GM18526 (cell line): ENCODE results near the gene SLC25A42.

Experiments used
- POLR2A ChIP-seq: IDR thresholded peaks from 3 replicates; pipeline ENCODE4 v1.6.1; 2011; ENCODE audit not compliant: insufficient read length; ENCODE audit errors: extremely low read depth

Gene SLC25A42

GRCh38 chr19:19131989-19132388 lies 68.2 kb downstream of the SLC25A42 start:
- no peak for TF ChIP-seq POLR2A

- no peak for TF ChIP-seq POLR2A
Observed at GRCh38 chr19:19132912-19133311, 69.1 kb downstream of the SLC25A42 start.

GRCh38 chr19:19133985-19134384 lies 70.2 kb downstream of the SLC25A42 start:
- TF ChIP-seq POLR2A: no peak

GRCh38 chr19:19134687-19135158 lies 70.9 kb downstream of the SLC25A42 start:
- no peak for TF ChIP-seq POLR2A

- no peak for TF ChIP-seq POLR2A
Observed at GRCh38 chr19:19137556-19138108, 73.8 kb downstream of the SLC25A42 start.

GRCh38 chr19:19138109-19138981 lies 74.6 kb downstream of the SLC25A42 start, which contains the start of gene TMEM161A:
TSS of gene TMEM161A (minus strand) at chr19:19138478. CDS start at chr19:19138428, 50 bp downstream.
- peak; percentile 80 for TF ChIP-seq POLR2A

GRCh38 chr19:19139876-19140229 lies 76.1 kb downstream of the SLC25A42 start:
- TF ChIP-seq POLR2A: no peak

GRCh38 chr19:19140476-19140875 lies 76.7 kb downstream of the SLC25A42 start:
- TF ChIP-seq POLR2A: no peak

- TF ChIP-seq POLR2A: no peak
Observed at GRCh38 chr19:19142347-19142746, 78.6 kb downstream of the SLC25A42 start.

- no peak for TF ChIP-seq POLR2A
Observed at GRCh38 chr19:19145281-19145680, 81.5 kb downstream of the SLC25A42 start.

- no peak for TF ChIP-seq POLR2A
Observed at GRCh38 chr19:19145684-19146608, 82.2 kb downstream of the SLC25A42 start.

GRCh38 chr19:19146865-19147264 lies 83.1 kb downstream of the SLC25A42 start:
- TF ChIP-seq POLR2A: no peak

GRCh38 chr19:19147344-19147743 lies 83.5 kb downstream of the SLC25A42 start:
- TF ChIP-seq POLR2A: no peak

GRCh38 chr19:19149435-19149834 lies 85.6 kb downstream of the SLC25A42 start:
- no peak for TF ChIP-seq POLR2A

- no peak for TF ChIP-seq POLR2A
Observed at GRCh38 chr19:19151418-19151817, 87.6 kb downstream of the SLC25A42 start.
